Activated CD8-positive, alpha-beta T cell treated with anti-CD3 and anti-CD28 coated beads for 36 hours (primary cell): ENCODE data around the gene OSBPL1A. TPM values are rescaled to one million over a fixed set of nuclear protein-coding genes. Genes with fewer than 3 reads are reported as not detected.

Source experiments
- ATAC-seq: fragments of 200-7000 bp; cut with Tn5 transposase; one replicate; pipeline ENCODE4 v1.10.0; 2021; ENCODE audit warnings: mild to moderate bottlenecking, moderate library complexity
- CTCF ChIA-PET: fragments of 350-600 bp; sonication (Branson Sonifier 250); formaldehyde crosslinking; loops from one replicate; lab custom pipeline; 2021; ENCODE audit warnings: antibody characterized with exemption; lab: Charles Lee
- POLR2A ChIA-PET: fragments of 350-600 bp; sonication (Branson Sonifier 250); formaldehyde crosslinking; loops from one replicate; lab custom pipeline; 2021; ENCODE audit warnings: antibody characterized with exemption; lab: Charles Lee
- DNase-seq: peaks from one replicate; pipeline ENCODE4 v3.0.0-alpha.2; 2020
- H3K27ac Mint-ChIP-seq: one replicate; pipeline ENCODE4 v1.8.0; 2021; ENCODE audit warnings: mild to moderate bottlenecking, mixed read lengths
- H3K27me3 Mint-ChIP-seq: one replicate; pipeline ENCODE4 v1.8.0; 2021; ENCODE audit warnings: mixed read lengths
- H3K36me3 Mint-ChIP-seq: one replicate; pipeline ENCODE4 v1.8.0; 2021; ENCODE audit warnings: low read depth, mixed read lengths
- H3K4me1 Mint-ChIP-seq: one replicate; pipeline ENCODE4 v1.8.0; 2021; ENCODE audit warnings: low read depth, mixed read lengths
- H3K4me3 Mint-ChIP-seq: one replicate; pipeline ENCODE4 v1.8.0; 2021; ENCODE audit warnings: mild to moderate bottlenecking, moderate library complexity, mixed read lengths
- H3K9me3 Mint-ChIP-seq: one replicate; pipeline ENCODE4 v1.8.0; 2021; ENCODE audit warnings: mixed read lengths
- CTCF ChIP-seq: fragments of 200-600 bp; IDR thresholded peaks from one replicate; pipeline ENCODE4 v1.8.0; 2022; ENCODE audit warnings: antibody characterized with exemption, mild to moderate bottlenecking
- intact Hi-C: fragments of 100-400 bp; cut with micrococcal nuclease; formaldehyde crosslinking; loops from one replicate; pipeline ENCODE4 v1.10.0; 2022
- total RNA-seq, 2 experiments: library from RNA; stranded (reverse); gene quantifications; one replicate each; pipeline ENCODE4 v1.2.3, GENCODE V29; 2021

OSBPL1A gene
- total RNA-seq, 2 experiments from 2014 or later: 2.7 to 3.1 TPM

GRCh38 chr18:24212939-24213338, 184.7 kb downstream of the OSBPL1A start:
- DNase-seq (no peak), ATAC-seq (no peak)
- H3K27me3 Mint-ChIP-seq: peaks cover 2% of the 10 kb centered on the region
- POLR2A ChIA-PET: interaction anchor here (0.6 kb wide), 1 partner anchor 899 kb away, joined by 3 read pairs; no protein-coding TSS in a partner anchor
- no peaks in the 10 kb centered on the region for H3K9me3 Mint-ChIP-seq
- intact Hi-C loops: no loop called here
- no peak for TF ChIP-seq CTCF
- CTCF ChIA-PET: no interaction called here
- H3K36me3 Mint-ChIP-seq: no peaks in the 10 kb centered on the region
- H3K27ac Mint-ChIP-seq: no peak overlapping the region
- no peak overlapping the region for H3K4me3 Mint-ChIP-seq
- no peaks in the 10 kb centered on the region for H3K4me1 Mint-ChIP-seq

GRCh38 chr18:24209558-24209957, 188.1 kb downstream of the OSBPL1A start:
- DNase-seq (no peak), ATAC-seq (no peak)
- H3K9me3 Mint-ChIP-seq: no peaks in the 10 kb centered on the region
- ChIA-PET POLR2A (no interaction called here), CTCF (no interaction called here)
- peaks cover 2% of the 10 kb centered on the region for H3K27me3 Mint-ChIP-seq
- H3K36me3 Mint-ChIP-seq: no peaks in the 10 kb centered on the region
- no peaks in the 10 kb centered on the region for H3K4me1 Mint-ChIP-seq
- intact Hi-C loops: no loop called here
- no peak for TF ChIP-seq CTCF
- no peak overlapping the region for H3K4me3 Mint-ChIP-seq
- H3K27ac Mint-ChIP-seq: no peak overlapping the region

- H3K27me3 Mint-ChIP-seq: peaks cover 2% of the 10 kb centered on the region
- no peak for DNase-seq
- no peak overlapping the region for H3K4me3 Mint-ChIP-seq
- POLR2A ChIA-PET: no interaction called here
- no peak for TF ChIP-seq CTCF
- CTCF ChIA-PET: interaction anchor here (1.2 to 1.3 kb wide), 2 partner anchors 10 to 32 kb away, joined by 3 read pairs; no protein-coding TSS in a partner anchor
- H3K9me3 Mint-ChIP-seq: no peaks in the 10 kb centered on the region
- H3K36me3 Mint-ChIP-seq: no peaks in the 10 kb centered on the region
- ATAC-seq: no peak
- no peaks in the 10 kb centered on the region for H3K4me1 Mint-ChIP-seq
- intact Hi-C loops: no loop called here
- H3K27ac Mint-ChIP-seq: no peak overlapping the region
Observed at GRCh38 chr18:24208270-24209035, 189.2 kb downstream of the OSBPL1A start.

GRCh38 chr18:24204904-24205303, 192.7 kb downstream of the OSBPL1A start:
- DNase-seq: no peak
- ChIA-PET POLR2A (no interaction called here), CTCF (no interaction called here)
- intact Hi-C loops: no loop called here
- H3K27ac Mint-ChIP-seq: no peak overlapping the region
- no peaks in the 10 kb centered on the region for H3K4me1 Mint-ChIP-seq
- ATAC-seq: no peak
- TF ChIP-seq CTCF: no peak
- no peaks in the 10 kb centered on the region for H3K9me3 Mint-ChIP-seq
- no peaks in the 10 kb centered on the region for H3K36me3 Mint-ChIP-seq
- no peak overlapping the region for H3K4me3 Mint-ChIP-seq
- H3K27me3 Mint-ChIP-seq: peaks cover 2% of the 10 kb centered on the region
